Stimulated activated CD4-positive, alpha-beta T cell treated with anti-CD3 and anti-CD28 coated beads, Interleukin-4, amount 100 ng/mL, for 24 hours (primary cell): ENCODE measurements around the gene PPP1R15A.
"Not testable (repeated sequence)": the region's sequence is repeated elsewhere in the genome, so short reads cannot be mapped to it uniquely, and the experiment has no call there.

Experiments used
- DNase-seq: peaks from one replicate; pipeline ENCODE4 v3.0.0-alpha.2; 2020

Gene PPP1R15A

DNA sequence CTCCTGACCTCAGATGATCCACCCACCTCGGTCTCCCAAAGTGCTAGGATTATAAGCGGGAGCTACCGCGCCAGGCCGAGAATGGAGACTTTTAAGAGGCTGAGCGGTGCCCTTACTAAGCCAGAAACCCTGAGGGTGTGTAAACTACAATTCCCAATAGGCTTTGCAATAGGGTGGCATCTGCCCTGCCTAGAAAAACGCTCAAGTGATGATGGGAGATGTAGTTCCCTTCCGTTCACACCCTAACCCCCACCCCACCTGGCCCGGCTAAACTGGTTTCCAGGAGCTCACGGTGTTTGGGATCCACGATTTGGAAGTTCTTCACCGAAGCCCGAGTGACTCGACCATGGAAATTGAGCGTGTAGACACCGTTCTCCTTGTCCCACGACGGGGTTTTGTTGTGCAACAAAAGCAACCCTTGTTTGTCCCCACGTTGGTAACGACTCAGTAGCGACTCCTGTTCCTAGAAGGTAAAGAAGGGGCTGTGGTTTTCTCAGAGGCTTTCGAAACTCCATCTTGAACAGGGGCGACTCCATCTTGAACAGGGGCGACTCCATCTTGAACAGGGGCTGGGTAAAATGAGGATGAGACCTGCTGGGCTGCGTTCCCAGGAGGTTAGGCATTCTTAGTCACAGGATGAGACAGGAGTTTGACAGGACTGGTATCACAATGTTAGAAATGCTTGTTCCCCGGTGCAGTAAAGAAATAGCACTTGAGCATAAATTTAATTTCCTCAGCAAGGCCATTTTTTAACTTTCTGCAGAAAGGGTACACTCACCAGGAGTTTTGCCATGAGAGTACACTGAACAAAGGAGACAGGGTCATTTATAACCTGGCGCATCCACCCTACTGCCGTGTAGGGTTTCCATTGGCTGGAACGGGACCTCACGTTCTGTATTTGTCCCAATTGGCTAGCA is 9.8 kb downstream of the PPP1R15A start:
- no peak for DNase-seq

DNA sequence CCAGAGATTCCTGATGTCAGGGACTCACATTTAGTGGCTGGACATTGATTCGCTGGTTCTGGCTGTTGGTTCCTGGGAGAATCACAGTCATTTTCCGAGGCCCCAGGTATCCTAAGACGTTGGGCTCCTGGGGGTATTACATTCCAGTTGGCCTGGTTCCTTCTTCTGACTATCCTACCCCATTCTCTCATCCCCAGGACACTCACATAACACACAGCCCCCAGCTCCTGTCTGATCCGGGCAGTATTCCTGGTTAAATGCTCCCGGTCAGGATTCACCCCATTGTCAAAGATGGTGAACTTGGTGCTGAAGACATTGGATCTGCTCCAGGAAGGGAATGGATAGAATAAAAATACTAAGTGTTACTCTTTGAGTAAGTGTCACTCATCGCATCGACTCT is 11.5 kb downstream of the PPP1R15A start:
- no peak for DNase-seq

DNA sequence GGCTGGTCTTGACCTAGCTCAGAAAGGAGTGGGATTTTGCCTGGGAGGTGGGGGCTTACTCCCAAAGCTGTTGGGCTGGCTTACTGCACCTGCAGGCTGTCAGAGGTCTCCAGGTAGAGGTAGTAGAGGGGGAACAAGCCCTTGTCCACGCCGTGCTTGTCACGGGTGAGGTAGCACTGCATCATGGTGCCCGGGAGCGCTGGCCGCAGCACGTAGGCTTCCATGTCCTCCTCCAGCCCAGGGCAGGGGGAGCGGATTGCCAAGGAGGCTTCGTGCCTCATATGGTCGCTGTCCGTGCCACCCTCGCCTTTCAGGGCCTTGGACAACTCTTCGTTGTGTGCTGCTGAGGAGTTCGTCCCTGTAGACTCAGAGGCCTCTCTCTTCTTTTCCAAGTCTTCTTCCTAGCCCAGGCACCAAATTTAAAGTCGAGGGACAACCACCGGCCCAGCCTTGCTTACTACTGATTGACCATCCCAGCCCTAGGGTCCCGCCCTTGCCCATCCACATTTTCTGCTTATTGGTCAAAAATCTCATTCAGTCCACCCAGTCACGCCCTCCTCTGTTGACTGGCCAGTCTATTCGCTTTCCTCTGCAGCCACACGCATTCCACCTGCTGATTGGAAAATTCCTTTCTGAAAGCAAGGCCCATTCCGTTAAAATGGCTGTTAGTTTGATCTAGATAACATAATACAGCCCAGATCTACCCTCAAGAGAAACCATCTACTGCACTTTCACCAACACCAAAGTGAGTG is 15.8 kb downstream of the PPP1R15A start:
- DNase-seq = no peak

DNA sequence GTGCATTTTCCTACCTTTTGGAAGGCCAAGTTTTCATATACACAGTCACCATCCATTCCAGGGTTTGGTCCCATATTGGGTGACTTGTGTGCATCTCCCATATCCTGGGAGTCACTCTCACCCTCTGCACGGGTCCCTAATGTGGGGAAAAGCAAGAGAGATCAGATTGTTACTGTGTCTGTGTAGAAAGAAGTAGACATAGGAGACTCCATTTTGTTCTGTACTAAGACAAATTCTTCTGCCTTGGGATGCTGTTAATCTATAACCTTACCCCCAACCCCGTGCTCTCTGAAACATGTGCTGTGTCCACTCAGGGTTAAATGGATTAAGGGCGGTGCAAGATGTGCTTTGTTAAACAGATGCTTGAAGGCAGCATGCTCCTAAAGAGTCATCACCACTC is 17.3 kb downstream of the PPP1R15A start:
- not testable (repeated sequence) for DNase-seq

DNA sequence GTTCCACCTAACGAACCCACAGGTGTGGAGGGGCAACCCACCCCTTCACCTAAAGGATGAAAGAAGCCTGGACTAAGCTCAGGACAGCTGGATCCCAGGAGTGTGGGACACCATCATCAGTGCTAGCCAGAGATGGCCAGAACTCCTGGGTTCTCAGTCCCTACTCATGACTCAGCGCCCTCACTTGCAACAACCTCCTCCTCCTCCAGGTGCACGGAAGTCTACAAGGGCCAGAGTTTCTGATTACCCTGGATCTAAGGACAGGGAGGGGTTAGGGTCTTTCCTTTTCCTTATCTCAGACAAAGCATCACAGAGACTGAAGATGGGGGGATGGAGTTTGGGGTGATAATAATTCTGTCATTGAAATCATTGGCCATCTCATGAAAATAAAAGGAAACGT is 18.3 kb downstream of the PPP1R15A start:
- no peak for DNase-seq

DNA sequence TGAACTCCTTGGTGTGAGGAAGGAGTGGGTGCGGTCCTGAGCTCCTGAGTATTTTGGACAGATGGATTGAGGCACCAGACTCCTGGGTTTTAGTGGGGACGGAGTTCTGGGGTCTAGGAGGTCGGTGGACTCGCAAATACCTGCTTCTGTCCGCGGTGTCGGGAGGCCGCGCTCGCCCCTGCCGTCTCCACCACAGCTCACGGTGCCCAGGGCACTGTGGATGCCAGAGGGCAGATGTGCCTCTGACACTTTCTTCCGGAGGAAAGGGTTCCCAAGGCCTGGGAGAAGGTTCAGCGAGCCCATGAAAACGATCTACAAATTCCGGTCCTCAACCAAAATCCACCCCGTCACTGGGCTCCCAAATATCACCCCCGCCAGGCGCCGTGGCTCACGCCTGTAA is 23.0 kb downstream of the PPP1R15A start:
- no peak for DNase-seq

DNA sequence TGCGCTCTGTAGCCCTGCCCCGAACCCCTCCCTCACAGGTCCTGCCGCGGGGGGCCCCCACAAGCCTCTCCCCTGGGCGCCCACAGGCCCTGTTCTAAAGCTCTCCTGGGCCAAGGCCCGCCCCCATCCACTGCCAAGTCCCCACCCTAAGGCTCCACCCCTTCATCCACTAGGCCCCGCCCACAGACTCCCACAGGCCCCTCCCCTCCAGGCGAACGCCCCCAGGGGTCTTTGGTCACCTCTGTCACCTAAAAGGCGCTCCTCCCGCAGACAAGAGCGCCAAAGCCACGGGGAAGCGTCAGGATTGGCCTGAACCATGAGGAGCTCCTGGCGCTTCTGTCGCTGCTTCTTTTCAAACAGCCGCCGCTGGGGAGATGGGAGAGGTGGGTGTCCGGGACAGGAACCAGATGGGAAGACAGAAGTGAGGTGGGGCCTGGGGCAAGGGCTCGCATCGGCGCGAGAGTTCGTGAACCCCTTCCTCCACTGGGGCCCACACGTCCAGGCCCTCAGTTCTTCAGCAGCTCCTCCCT is 24.0 kb downstream of the PPP1R15A start:
- DNase-seq = peak; percentile 36

DNA sequence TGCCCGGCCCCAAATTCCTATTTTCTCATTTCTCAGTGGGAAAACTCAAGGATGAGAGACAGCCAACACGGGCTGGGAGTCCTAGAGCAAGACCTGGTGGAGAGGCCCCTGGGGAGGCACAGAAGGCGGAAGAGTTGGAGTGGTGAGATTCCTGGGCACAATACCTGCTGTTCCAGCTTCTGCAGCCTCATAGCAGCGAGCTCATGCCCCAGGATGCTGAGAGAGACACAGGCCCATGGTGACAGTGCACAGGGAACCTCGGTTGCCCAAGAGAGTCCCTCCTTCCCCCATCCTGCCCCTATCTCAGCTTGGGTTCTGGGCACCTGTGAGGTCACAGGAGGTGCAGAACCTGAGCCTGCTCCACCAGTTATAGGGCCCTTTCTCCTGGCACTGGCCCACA is 25.0 kb downstream of the PPP1R15A start:
- no peak for DNase-seq

DNA sequence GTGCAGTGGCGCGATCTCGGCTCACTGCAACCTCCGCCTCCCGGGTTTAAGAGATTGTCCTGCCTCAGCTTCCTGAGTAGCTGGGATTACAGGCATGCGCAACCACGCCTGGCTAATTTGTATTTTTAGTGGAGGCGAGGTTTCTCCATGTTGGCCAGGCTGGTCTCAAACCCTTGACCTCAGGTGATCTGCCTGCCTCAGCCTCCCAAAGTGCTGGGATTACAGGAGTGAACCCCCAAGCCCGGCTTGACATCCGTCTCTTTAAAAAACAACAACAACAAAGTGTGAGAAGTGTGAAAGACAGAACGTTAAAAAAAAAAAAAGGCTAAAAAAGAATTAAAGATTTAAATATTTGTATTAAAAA is 27.1 kb downstream of the PPP1R15A start:
- not testable (repeated sequence) for DNase-seq

DNA sequence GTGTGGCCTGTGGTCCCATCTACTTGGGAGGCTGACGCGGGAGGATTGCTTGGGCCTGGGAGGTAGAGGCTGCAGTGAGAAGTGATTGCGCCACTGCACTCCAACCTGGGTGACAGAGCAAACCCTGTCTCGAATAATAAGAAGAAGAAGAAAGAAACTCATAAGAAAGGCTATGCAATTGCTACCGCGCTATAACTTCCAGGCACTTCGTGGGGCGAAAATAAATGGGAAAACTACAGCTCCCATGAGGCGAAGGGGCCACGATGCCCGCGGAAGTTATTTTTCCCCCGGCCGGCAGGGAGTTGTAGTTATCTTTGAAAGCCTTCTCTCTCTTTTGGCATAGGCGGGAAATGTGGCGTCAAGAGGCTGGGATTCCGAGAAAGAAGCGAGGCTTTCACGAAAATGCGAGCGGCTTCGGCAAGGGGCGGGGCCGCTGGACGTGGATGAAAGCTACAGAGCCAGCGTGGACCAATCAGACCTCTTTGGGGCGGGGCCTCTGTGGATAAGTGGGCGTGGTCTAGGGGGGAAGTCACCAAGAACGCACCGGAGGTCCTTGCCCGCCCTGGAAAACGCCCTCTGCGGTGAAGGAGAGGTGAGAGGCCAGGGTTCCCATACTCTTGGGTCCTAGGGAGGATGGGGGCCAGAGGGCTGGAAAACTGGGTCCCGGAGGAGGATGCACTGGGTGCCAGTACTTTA is 27.7 kb downstream of the PPP1R15A start, which contains the start of gene NUCB1:
Gene NUCB1 (plus strand): TSS at position 532 of the 696 bp plus-strand sequence. CDS start 485 bp downstream, outside the sequence.
- peak; percentile 99 for DNase-seq

DNA sequence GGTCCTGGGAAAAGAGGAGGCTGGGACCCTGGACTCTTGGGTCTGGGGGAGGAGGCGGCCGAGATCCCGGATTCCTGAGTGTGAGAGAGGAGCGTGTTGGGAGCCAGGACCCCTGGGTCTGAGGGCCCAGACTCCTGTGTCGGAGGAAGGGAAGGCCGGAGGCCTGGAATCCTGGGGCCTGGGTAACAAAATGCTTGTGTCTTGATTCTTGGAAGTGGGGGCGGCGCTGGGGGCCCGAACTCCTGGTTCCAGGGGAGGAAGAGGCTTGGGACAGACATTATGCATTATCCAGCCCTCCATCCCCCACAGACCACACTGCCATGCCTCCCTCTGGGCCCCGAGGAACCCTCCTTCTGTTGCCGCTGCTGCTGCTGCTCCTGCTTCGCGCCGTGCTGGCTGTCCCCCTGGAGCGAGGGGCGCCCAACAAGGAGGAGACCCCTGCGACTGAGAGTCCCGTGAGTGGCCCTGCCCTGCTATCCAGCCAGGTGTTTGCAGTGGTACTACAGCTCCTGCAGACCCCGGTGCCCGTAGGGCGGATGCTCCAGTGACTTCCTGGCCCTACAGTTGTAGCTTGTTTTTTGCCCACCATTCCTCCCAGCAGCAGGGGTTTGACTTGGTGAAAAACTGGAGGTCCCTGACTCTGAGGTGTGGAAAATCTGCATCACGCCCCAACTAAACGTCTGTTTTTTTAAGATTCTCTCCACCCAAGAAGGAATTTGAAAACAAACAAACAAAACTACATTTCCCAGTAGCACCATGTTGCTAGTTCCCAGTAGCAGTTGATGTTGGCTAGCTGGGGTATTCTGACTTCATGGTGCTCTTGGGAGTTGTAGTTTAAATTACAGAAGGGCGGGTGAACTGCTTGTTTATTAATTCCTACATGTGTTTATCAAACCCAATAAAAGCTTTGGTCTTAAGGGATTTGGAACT is 28.5 kb downstream of the PPP1R15A start:
- DNase-seq = peak; percentile 9

DNA sequence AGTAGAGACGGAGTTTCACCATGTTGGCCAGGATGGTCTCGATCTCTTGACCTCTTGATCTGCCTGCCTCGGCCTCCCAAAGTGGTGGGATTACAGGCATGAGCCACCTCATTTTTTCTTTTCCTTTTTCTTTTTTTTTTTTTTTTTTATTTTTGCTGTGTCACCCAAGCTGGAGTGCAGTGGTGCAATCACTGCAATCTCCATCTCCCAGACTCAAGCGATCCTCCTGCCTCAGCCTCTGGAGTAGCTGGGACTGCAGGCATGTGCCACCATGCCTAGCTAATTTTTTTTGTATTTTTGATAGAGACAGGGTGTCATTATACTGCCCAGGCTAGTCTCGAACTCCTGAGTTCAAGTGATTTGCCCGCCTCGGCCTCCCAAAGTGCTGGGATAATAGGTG is 30.1 kb downstream of the PPP1R15A start:
- not testable (repeated sequence) for DNase-seq

DNA sequence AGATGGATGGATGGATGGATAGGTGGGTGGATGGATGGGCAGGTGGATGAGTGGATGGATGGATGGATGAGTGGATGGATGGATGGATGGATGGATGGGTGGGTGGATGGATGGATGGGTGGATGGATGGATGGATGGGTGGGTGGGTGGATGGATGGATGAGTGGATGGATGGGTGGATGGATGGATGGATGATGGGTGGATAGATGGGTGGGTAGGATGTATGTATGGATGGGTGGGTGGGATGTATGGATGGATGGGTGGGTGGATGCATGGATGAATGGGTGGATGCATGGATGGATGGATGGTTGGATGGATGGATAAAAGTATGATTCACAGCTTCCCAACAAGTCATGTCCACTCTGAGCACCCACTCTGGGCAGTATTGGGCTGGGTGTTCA is 31.6 kb downstream of the PPP1R15A start:
- not testable (repeated sequence) for DNase-seq

DNA sequence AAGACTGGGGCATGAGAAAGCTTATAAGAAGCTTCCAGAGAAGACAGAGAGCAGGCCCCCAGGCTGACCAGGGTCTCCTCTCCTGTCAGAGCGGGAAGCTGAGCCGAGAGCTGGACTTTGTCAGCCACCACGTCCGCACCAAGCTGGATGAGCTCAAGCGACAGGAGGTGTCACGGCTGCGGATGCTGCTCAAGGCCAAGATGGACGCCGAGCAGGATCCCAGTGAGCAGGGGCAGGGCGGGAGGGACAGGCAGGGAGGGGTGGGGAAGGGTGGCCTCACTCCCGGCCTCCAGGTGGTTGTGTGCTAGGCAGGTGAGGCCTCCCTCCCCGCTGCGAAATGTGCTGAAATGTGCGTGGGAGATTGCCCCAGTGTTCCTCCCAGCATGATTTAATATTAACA is 33.4 kb downstream of the PPP1R15A start:
- DNase-seq = no peak

DNA sequence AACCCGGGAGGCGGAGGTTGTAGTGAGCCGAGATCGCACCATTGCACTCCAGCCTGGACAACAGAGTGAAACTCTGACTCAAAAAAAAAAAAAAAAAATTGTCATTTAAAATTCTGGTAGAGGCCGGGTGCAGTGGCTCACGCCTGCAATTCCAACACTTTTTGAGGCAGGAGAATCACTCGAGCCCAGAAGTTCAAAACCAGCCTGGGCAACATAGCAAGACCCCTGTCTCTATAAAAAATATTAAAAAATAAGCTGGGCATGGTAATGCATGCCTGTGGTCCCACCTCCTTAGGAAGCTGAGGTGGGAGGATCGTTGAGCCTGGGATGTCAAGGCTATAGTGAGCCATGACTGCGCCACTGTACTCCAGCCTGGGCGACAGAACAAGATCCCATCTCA is 34.1 kb downstream of the PPP1R15A start:
- DNase-seq = no peak

DNA sequence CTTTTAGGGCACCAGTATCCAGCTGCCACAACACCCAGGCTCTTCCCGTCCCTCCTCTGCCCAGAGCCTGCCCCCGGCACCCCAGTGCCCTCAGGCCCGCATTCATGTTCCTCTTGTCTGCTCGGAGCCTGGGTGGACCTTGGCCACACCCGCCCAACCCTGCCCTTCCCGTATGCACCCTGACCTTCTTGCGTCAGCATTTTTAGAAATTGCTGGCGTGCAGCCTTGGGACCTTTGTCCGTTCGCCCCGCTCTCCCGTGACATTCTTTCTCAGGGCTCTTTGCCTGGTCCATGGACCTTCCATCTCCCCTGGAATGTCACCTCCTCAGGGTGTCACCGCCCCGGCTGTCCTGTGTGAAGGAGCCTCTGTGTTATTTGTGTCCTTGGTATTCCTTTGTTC is 35.5 kb downstream of the PPP1R15A start:
- DNase-seq = no peak

DNA sequence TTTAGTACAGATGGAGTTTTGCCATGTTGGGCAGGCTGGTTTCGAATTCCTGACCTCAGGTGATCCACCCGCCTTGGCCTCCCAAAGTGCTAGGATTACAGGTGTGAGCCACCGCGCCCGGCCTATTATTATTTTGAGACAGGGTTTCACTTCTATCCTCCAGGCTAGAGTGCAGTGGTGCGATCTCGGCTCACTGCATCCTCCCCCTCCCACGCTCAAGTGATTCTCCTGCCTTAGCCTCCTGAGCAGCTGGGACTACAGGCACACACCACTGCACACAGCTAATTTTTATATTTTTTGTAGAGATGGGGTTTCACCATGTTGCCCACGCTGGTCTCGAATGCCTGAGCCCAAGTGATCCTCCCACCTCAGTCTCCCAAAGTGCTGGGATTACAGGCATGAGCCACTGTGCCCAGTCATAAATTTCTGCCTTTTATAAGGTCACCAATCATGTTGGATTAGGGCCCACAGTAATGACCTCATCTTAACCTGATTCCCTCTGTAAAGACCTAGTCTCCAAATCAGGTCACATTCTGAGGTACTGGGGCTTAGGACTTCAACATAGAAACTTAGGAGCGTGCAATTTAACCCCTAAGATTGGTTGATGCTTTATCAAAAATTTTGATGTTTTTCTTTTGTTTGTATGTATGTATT is 37.3 kb downstream of the PPP1R15A start:
- DNase-seq = not testable (repeated sequence)

DNA sequence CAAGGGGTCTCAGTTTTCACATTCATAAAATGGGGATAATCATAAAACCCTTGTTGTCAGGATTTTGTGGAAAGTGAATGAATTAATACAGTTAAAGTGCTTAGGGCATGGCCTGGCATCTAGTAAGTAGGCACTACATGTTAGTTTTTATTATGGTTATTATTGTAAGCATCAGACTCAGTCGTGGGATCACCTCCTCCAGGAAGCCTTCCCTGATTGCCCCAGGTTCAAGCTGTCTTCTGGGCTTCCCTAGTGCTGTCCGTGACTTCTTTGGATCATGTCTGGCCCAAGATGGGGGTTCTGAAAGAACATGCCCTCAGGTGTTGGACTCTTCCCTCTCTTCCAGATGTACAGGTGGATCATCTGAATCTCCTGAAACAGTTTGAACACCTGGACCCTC is 38.6 kb downstream of the PPP1R15A start:
- no peak for DNase-seq

DNA sequence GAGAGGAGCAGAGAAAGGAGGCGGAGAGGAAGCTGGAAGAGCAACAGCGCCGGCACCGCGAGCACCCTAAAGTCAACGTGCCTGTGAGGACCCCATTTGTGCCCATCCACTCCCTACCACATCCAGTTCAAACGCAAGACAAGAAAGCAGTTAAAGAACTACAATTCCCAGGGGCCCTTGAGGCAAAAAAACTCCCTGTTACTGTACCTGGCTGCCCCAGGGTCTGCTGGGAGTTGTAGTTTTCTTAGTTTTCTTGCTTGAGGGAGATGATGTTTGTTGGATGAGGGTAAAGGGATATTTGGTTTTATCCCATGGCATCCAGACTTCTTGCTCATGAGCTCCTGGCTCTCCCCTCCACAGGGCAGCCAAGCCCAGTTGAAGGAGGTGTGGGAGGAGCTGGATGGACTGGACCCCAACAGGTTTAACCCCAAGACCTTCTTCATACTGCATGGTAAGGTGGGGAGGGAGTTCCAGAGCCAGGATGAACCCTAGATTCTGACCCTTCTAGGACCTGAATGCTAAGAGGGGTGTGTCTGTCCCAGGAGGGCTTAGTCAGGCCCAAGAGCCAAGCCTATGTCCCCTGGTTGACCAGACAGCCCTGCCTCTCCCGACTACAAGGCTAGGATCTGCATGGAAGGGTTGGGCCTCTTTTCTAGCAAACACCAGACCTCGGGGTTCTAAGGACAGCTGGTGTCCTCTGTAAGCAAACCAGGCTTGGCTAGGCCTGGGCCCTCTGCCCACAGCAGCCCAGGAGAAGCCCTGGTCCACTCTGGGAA is 41.1 kb downstream of the PPP1R15A start:
- DNase-seq = no peak

DNA sequence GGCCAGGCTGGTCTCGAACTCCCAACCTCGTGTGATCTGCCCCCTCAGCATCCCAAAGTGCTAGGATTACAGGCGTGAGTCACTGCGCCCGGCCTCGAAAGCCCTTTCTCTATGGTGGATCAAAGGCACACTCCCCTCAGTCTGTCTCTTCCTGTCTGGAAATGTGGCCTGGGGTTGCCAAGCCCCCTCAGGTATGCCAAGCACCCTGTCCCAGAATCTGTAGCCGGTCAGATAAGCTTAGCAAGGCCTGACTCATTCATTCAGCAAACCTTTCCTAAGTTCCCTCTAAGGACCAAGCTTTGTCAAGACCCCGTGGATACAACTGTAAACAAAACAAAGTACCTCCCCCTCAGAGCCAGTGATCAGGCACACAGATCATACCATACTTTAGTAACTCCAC is 42.0 kb downstream of the PPP1R15A start:
- DNase-seq = no peak

DNA sequence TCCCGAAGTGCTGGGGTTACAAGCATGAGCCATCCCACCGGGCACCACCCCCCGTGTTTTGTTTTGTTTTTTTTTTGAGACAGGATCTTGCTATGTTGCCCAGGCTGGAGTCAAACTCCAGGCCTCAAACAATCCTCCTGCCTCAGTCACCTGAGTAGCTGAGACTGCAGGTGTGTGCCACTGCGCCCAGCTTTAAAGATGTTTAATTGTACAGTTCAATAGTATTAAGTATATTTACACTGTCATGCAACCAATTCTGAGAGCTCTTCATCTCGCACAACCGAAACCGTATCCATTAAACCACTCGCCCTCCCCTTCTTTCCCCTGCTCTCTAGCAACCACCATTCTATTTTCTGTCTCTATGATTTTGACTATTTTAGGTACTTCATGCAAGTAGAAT is 43.5 kb downstream of the PPP1R15A start:
- DNase-seq = no peak
